Endothelial cell of umbilical vein (primary cell): Measurements from ENCODE around the gene DYDC2. TPM values are rescaled to one million over a fixed set of nuclear protein-coding genes. Genes with fewer than 3 reads are reported as not detected.

Experiments
- BruUV-seq: library from RNA; stranded (reverse); fragments of 400-500 nt; replicated peaks from 2 replicates; lab custom pipeline; 2021; lab: Mats Ljungman, UMichigan
- CTCF ChIA-PET: fragments of 300-600, 350-600 bp; sonication (Branson Sonifier 250); formaldehyde crosslinking; loops from one replicate; lab custom pipeline; 2021; ENCODE audit warnings: antibody characterized with exemption, inconsistent platforms; lab: Charles Lee
- POLR2A ChIA-PET: fragments of 300-600, 350-600 bp; sonication (Branson Sonifier 250); formaldehyde crosslinking; loops from one replicate; lab custom pipeline; 2021; ENCODE audit warnings: antibody characterized with exemption, inconsistent platforms; lab: Charles Lee
- DNase-seq: peaks from one replicate; pipeline ENCODE4 v3.0.0-alpha.2; 2011; ENCODE audit warnings: low read depth, low spot score
- FAIRE-seq: peaks from 2 replicates; lab custom pipeline; 2011; peaks lifted over from hg19 to GRCh38; lab: Jason Lieb, UNC
- H2AFZ ChIP-seq: 2 replicates; pipeline ENCODE4 v1.6.0; 2012; ENCODE audit warnings: low read depth, low read length, control low read depth, inconsistent platforms
- H3K27ac ChIP-seq: 2 replicates; pipeline ENCODE4 v1.5.1; 2011; ENCODE audit warnings: low read depth, mild to moderate bottlenecking, control low read depth, low read length, moderate library complexity; ENCODE audit not compliant: insufficient read depth
- H3K27me3 ChIP-seq, 2 experiments: 2 replicates each; pipeline versions ENCODE4 v1.6.0 to v1.6.1; 2011; ENCODE audit warnings: low read length in 2 of 2, mixed read lengths in 1 of 2; ENCODE audit not compliant: control insufficient read depth in 2 of 2, insufficient read depth in 2 of 2
- H3K36me3 ChIP-seq, 2 experiments: 2 replicates in 1 of 2; 3 replicates in 1 of 2; pipeline ENCODE4 v1.5.1; 2011; ENCODE audit warnings: low read length in 2 of 2, mild to moderate bottlenecking in 1 of 2, moderate library complexity in 1 of 2; ENCODE audit not compliant: control insufficient read depth in 2 of 2, insufficient read depth in 2 of 2; ENCODE audit errors: extremely low read depth in 1 of 2
- H3K4me1 ChIP-seq: 3 replicates; pipeline ENCODE4 v1.5.1; 2011; ENCODE audit warnings: mild to moderate bottlenecking, low read length; ENCODE audit not compliant: control insufficient read depth, insufficient read depth; ENCODE audit errors: extremely low read depth
- H3K4me2 ChIP-seq: 2 replicates; pipeline ENCODE4 v1.6.1; 2011; ENCODE audit warnings: low read length, control low read depth, mixed read lengths; ENCODE audit not compliant: insufficient read depth
- H3K4me3 ChIP-seq, 3 experiments: fragments of 200-600 bp in 1 of 3; sonication (generic), shearing (Covaris generic) in 1 of 3; replicated peaks in 1 of 3; 2 replicates each; pipeline ENCODE4 v1.5.1; 2011 to 2016; ENCODE audit warnings: control low read depth in 3 of 3, low read length in 3 of 3, mild to moderate bottlenecking in 2 of 3, inconsistent platforms in 1 of 3, low read depth in 1 of 3, moderate library complexity in 1 of 3; ENCODE audit not compliant: insufficient read depth in 1 of 3
- H3K79me2 ChIP-seq: 2 replicates; pipeline ENCODE4 v1.6.0; 2012; ENCODE audit warnings: low read length, inconsistent platforms; ENCODE audit not compliant: control insufficient read depth, insufficient read depth
- H3K9ac ChIP-seq: replicated peaks from 2 replicates; pipeline ENCODE3; 2011; ENCODE audit warnings: low read length, control low read depth; ENCODE audit not compliant: insufficient read depth; ENCODE audit errors: extremely low read depth
- H3K9me1 ChIP-seq: replicated peaks from 3 replicates; pipeline ENCODE4 v1.6.0; 2011; ENCODE audit warnings: mild to moderate bottlenecking, low read length; ENCODE audit not compliant: control insufficient read depth, insufficient read depth; ENCODE audit errors: extremely low read depth
- H3K9me3 ChIP-seq: replicated peaks from 2 replicates; pipeline ENCODE4 v1.5.1; 2012; ENCODE audit warnings: low read length, inconsistent platforms; ENCODE audit not compliant: control insufficient read depth, insufficient read depth
- H4K20me1 ChIP-seq: replicated peaks from 2 replicates; pipeline ENCODE3; 2011; ENCODE audit warnings: mild to moderate bottlenecking, low read length; ENCODE audit not compliant: control insufficient read depth, insufficient read depth; ENCODE audit errors: extremely low read depth
- CTCF ChIP-seq, 2 donors: IDR thresholded peaks; 1 replicate in 1 of 2; 2 replicates in 1 of 2; pipeline ENCODE4 v1.5.1; 2011; ENCODE audit warnings: low read length in 2 of 2, mild to moderate bottlenecking in 2 of 2, moderate library complexity in 2 of 2, control low read depth in 1 of 2, inconsistent platforms in 1 of 2, low read depth in 1 of 2; ENCODE audit not compliant: insufficient read depth in 1 of 2; ENCODE audit errors: extremely low read depth in 1 of 2
- EZH2 ChIP-seq: IDR thresholded peaks from 2 replicates; pipeline ENCODE4 v1.6.1; 2012; ENCODE audit warnings: borderline replicate concordance, low read depth, mild to moderate bottlenecking, moderate library complexity, low read length, inconsistent platforms; ENCODE audit not compliant: severe bottlenecking
- FOS ChIP-seq: IDR thresholded peaks from 2 replicates; pipeline ENCODE4 v1.6.1; 2011; ENCODE audit warnings: mild to moderate bottlenecking, low read length, moderate library complexity, borderline replicate concordance; ENCODE audit not compliant: insufficient read depth
- GATA2 ChIP-seq: IDR thresholded peaks from 2 replicates; pipeline ENCODE4 v1.7.0; 2011; ENCODE audit warnings: low read depth, mild to moderate bottlenecking, moderate library complexity, mixed read lengths, low read length; ENCODE audit not compliant: insufficient read length, insufficient read depth
- JUN ChIP-seq: IDR thresholded peaks from 2 replicates; pipeline ENCODE4 v1.6.1; 2011; ENCODE audit warnings: borderline replicate concordance, low read depth; ENCODE audit not compliant: insufficient read length, insufficient read depth
- MAX ChIP-seq: IDR thresholded peaks from 2 replicates; pipeline ENCODE4 v1.6.1; 2011; ENCODE audit not compliant: insufficient read depth, insufficient read length
- MYC ChIP-seq: IDR thresholded peaks from one replicate; pipeline ENCODE4 v1.6.1; 2011; ENCODE audit warnings: mild to moderate bottlenecking, low read depth, low read length
- POLR2A ChIP-seq: IDR thresholded peaks from 2 replicates; pipeline ENCODE4 v1.6.1; 2012; ENCODE audit warnings: low read depth, mild to moderate bottlenecking, control low read depth, low read length
- POLR2AphosphoS5 ChIP-seq: IDR thresholded peaks from 2 replicates; pipeline ENCODE4 v1.6.1; 2012; ENCODE audit warnings: low read depth, mild to moderate bottlenecking, control low read depth, low read length, moderate library complexity; ENCODE audit not compliant: insufficient read depth
- dilution Hi-C: fragments of 300-500 bp; cut with MboI; formaldehyde crosslinking; loops from one replicate; pipeline ENCODE4 v1.15.0; 2019; ENCODE audit warnings: low sequenced_read_pairs; ENCODE audit not compliant: extremely low pct_ligation_motif_present
- intact Hi-C: fragments of 100-400 bp; cut with micrococcal nuclease; formaldehyde crosslinking; loops from one replicate; pipeline ENCODE4 v1.10.0; 2022
- polyA plus RNA-seq, 4 experiments: library from polyadenylated mRNA; depleted of rRNA in 3 of 4; stranded (reverse) in 3 of 4; unstranded in 1 of 4; fragments of >200 nt; gene quantifications; 2 replicates each; pipeline versions ENCODE4 v1.2.1 to v1.2.3, GENCODE V29; 2011 to 2012; ENCODE audit warnings: missing spikeins in 1 of 4
- total RNA-seq: library from RNA; stranded (reverse); gene quantifications from 2 replicates; pipeline ENCODE4 v1.2.3, GENCODE V29; 2021

The DYDC2 gene
- total and polyA plus RNA-seq, 2 donors (not counting 3 experiments of a cell fraction or from before 2014, with no cell fraction given) = not detected

GRCh38 chr10:80371467-80371866, 14.9 kb downstream of the DYDC2 start:
- CTCF ChIA-PET = no interaction called here

More at GRCh38 chr10:80371467-80371866, 14.9 kb downstream of the DYDC2 start:
- Histone ChIP-seq H3K79me2 (no peaks in the 10 kb centered on the region), H3K4me2 (no peak overlapping the region), H2AFZ (no peak overlapping the region), H3K4me1 (no peaks in the 10 kb centered on the region), H3K4me3 (no peak overlapping the region), H3K9me1 (no peaks in the 10 kb centered on the region), H3K9ac (no peak overlapping the region), H3K36me3 (no peaks in the 10 kb centered on the region), H3K27ac (no peak overlapping the region), H3K9me3 (no peaks in the 10 kb centered on the region), H4K20me1 (no peaks in the 10 kb centered on the region), H3K27me3 (peaks cover 2 to 3% of the 10 kb centered on the region in 2 experiments)
- FAIRE-seq (no peak), DNase-seq (no peak)
- dilution Hi-C loops = no loop called here
- POLR2A ChIA-PET = no interaction called here
- intact Hi-C loops = no loop called here
- TF ChIP-seq POLR2A (no peak), MAX (no peak), CTCF (IDR thresholded peaks at IDR 0.05; ENCODE audit: extremely low read depth in 1 of 2, insufficient read depth in 1 of 2, low read depth in 1 of 2, low read length in 2 of 2) (no peak), JUN (no peak), MYC (no peak), POLR2AphosphoS5 (no peak), EZH2 (no peak), FOS (no peak), GATA2 (no peak)
- no TSS peak for BruUV-seq
